SK-N-SH (cell line): Measurements from ENCODE around the gene NR1H2. TPM values are rescaled to one million over a fixed set of nuclear protein-coding genes. Genes with fewer than 3 reads are reported as not detected.

Experiments used
- CTCF ChIA-PET: fragments of 300-600, 350-600 bp; formaldehyde crosslinking; extraction: SDS; loops from one replicate; lab custom pipeline; 2021; lab: Yijun Ruan, JAX
- POLR2A ChIA-PET: fragments of 350-600 bp; sonication (Branson Sonifier 250); formaldehyde crosslinking; extraction: SDS; loops from one replicate; lab custom pipeline; 2020; ENCODE audit warnings: antibody characterized with exemption, inconsistent platforms; lab: Yijun Ruan, JAX
- DNase-seq: peaks from one replicate; pipeline ENCODE4 v3.0.0; 2012
- H2AFZ ChIP-seq: fragments of 200-600 bp; sonication (generic); 2 replicates; pipeline ENCODE4 v1.8.1; 2016; ENCODE audit warnings: antibody characterized with exemption, mild to moderate bottlenecking, low read depth
- H3F3A ChIP-seq: fragments of 200-600 bp; sonication (generic); replicated peaks from 2 replicates; pipeline ENCODE3; 2016; ENCODE audit warnings: antibody characterized with exemption, mild to moderate bottlenecking; ENCODE audit not compliant: insufficient read depth
- H3K27ac ChIP-seq, 2 experiments: fragments of 200-500 bp in 1 of 2; fragments of 200-600 bp in 1 of 2; sonication (Bioruptor generic) in 1 of 2; sonication (generic), shearing (Covaris generic) in 1 of 2; 2 replicates each; pipeline versions ENCODE4 v1.5.1 to v1.6.1; 2014 to 2016; ENCODE audit warnings: low read depth in 2 of 2, inconsistent platforms in 1 of 2, low read length in 1 of 2, mild to moderate bottlenecking in 1 of 2, mixed read lengths in 1 of 2
- H3K27me3 ChIP-seq: fragments of 200-600 bp; sonication (generic), shearing (Covaris generic); 2 replicates; pipeline ENCODE4 v1.6.1; 2016; ENCODE audit warnings: mixed run types; ENCODE audit not compliant: insufficient read depth
- H3K36me3 ChIP-seq, 2 experiments: fragments of 200-500 bp in 1 of 2; fragments of 200-600 bp in 1 of 2; sonication (Bioruptor generic) in 1 of 2; sonication (generic) in 1 of 2; replicated peaks in 1 of 2; 2 replicates each; pipeline versions ENCODE3 to v1.5.1; 2014 to 2016; ENCODE audit warnings: low read length in 1 of 2, mild to moderate bottlenecking in 1 of 2; ENCODE audit not compliant: insufficient read depth in 2 of 2, control insufficient read depth in 1 of 2
- H3K4me1 ChIP-seq, 2 experiments: fragments of 200-500 bp in 1 of 2; fragments of 200-600 bp in 1 of 2; sonication (Bioruptor generic) in 1 of 2; sonication (generic), shearing (Covaris generic) in 1 of 2; 2 replicates each; pipeline versions ENCODE4 v1.5.1 to v1.6.1; 2014 to 2016; ENCODE audit warnings: low read depth in 1 of 2, low read length in 1 of 2, mixed run types in 1 of 2; ENCODE audit not compliant: insufficient read depth in 2 of 2, control insufficient read depth in 1 of 2
- H3K4me2 ChIP-seq: fragments of 200-600 bp; sonication (generic), shearing (Covaris generic); 2 replicates; pipeline ENCODE4 v1.6.1; 2017; ENCODE audit warnings: mixed run types
- H3K4me3 ChIP-seq, 2 experiments: fragments of 200-500 bp in 1 of 2; fragments of 200-600 bp in 1 of 2; sonication (Bioruptor generic) in 1 of 2; sonication (generic), shearing (Covaris generic) in 1 of 2; 2 replicates each; pipeline versions ENCODE4 v1.5.1 to v1.8.1; 2014 to 2016; ENCODE audit warnings: low read depth in 2 of 2, inconsistent platforms in 1 of 2, low read length in 1 of 2, mild to moderate bottlenecking in 1 of 2, mixed read lengths in 1 of 2, moderate library complexity in 1 of 2
- H3K79me2 ChIP-seq: fragments of 200-600 bp; sonication (generic); 2 replicates; pipeline ENCODE4 v1.8.1; 2017; ENCODE audit warnings: mild to moderate bottlenecking; ENCODE audit not compliant: insufficient read depth
- H3K9ac ChIP-seq: fragments of 200-600 bp; sonication (generic); 2 replicates; pipeline ENCODE4 v1.6.1; 2017; ENCODE audit warnings: mixed run types
- H3K9me2 ChIP-seq: fragments of 200-600 bp; sonication (generic); 2 replicates; pipeline ENCODE4 v1.6.1; 2017; ENCODE audit warnings: mixed run types
- H3K9me3 ChIP-seq: fragments of 200-600 bp; sonication (generic); 2 replicates; pipeline ENCODE4 v1.6.1; 2017; ENCODE audit warnings: mixed run types, mild to moderate bottlenecking, moderate library complexity
- H4K20me1 ChIP-seq: fragments of 200-600 bp; sonication (generic); 2 replicates; pipeline ENCODE4 v1.6.1; 2017; ENCODE audit warnings: mild to moderate bottlenecking, mixed run types; ENCODE audit not compliant: insufficient read depth
- CHD2 ChIP-seq: fragments of 150-350 bp; IDR thresholded peaks from 2 replicates; pipeline ENCODE4 v1.6.1; 2018; ENCODE audit warnings: low read length; ENCODE audit not compliant: partially characterized antibody
- EZH2phosphoT487 ChIP-seq: fragments of 200-600 bp; sonication (generic); IDR thresholded peaks from 2 replicates; pipeline ENCODE4 v1.6.1; 2017; ENCODE audit warnings: low read depth, mixed run types, mild to moderate bottlenecking, antibody characterized with exemption, moderate library complexity, borderline replicate concordance
- FOXJ3 ChIP-seq: sonication (generic); formaldehyde crosslinking; IDR thresholded peaks from 2 replicates; pipeline ENCODE4 v1.5.1; 2020; ENCODE audit warnings: mild to moderate bottlenecking, missing genetic modification reagents
- FOXM1 ChIP-seq: IDR thresholded peaks from 2 replicates; pipeline ENCODE4 v1.4.0; 2012; ENCODE audit warnings: low read depth, mild to moderate bottlenecking
- GABPA ChIP-seq: IDR thresholded peaks from 2 replicates; pipeline ENCODE4 v1.4.0; 2012; ENCODE audit warnings: low read depth, mild to moderate bottlenecking
- JUND ChIP-seq: IDR thresholded peaks from 2 replicates; pipeline ENCODE4 v1.4.0; 2012
- MAX ChIP-seq: IDR thresholded peaks from 2 replicates; pipeline ENCODE4 v1.4.0; 2012; ENCODE audit warnings: low read depth
- MEF2A ChIP-seq: IDR thresholded peaks from 2 replicates; pipeline ENCODE4 v1.4.0; 2012; ENCODE audit warnings: low read depth, borderline replicate concordance
- MXI1 ChIP-seq: IDR thresholded peaks from 2 replicates; pipeline ENCODE4 v1.6.1; 2012; ENCODE audit warnings: mild to moderate bottlenecking, low read depth, low read length, improper control_type of control experiment
- NRF1 ChIP-seq: IDR thresholded peaks from 2 replicates; pipeline ENCODE4 v1.6.1; 2012; ENCODE audit warnings: low read depth, mild to moderate bottlenecking, low read length
- REST ChIP-seq: IDR thresholded peaks from 2 replicates; pipeline ENCODE4 v1.6.1; 2012; ENCODE audit warnings: mild to moderate bottlenecking, low read depth, low read length, moderate library complexity
- RFX5 ChIP-seq: IDR thresholded peaks from 2 replicates; pipeline ENCODE4 v1.6.1; 2012; ENCODE audit warnings: mild to moderate bottlenecking, improper control_type of control experiment, low read length
- RXRA ChIP-seq: IDR thresholded peaks from 2 replicates; pipeline ENCODE4 v1.4.0; 2012; ENCODE audit warnings: low read depth, mild to moderate bottlenecking, borderline replicate concordance
- SIN3A ChIP-seq: IDR thresholded peaks from 2 replicates; pipeline ENCODE4 v1.6.1; 2012; ENCODE audit warnings: low read depth, mild to moderate bottlenecking, low read length, moderate library complexity, borderline replicate concordance
- SMC3 ChIP-seq: IDR thresholded peaks from 2 replicates; pipeline ENCODE4 v1.6.1; 2012; ENCODE audit warnings: low read depth, low read length, improper control_type of control experiment
- TAF1 ChIP-seq: IDR thresholded peaks from 2 replicates; pipeline ENCODE4 v1.6.1; 2012; ENCODE audit warnings: low read depth, mild to moderate bottlenecking, low read length, moderate library complexity, borderline replicate concordance
- TEAD4 ChIP-seq: IDR thresholded peaks from 2 replicates; pipeline ENCODE4 v1.4.0; 2012; ENCODE audit warnings: mild to moderate bottlenecking, borderline replicate concordance; ENCODE audit not compliant: insufficient read depth
- USF2 ChIP-seq: fragments of 150-350 bp; IDR thresholded peaks from 2 replicates; pipeline ENCODE4 v1.6.1; 2017; ENCODE audit warnings: antibody characterized with exemption, low read length, low read depth, borderline replicate concordance
- WGBS: methylation state at CpG from one replicate; pipeline ENCODE4 v1.1.6; 2017; ENCODE audit warnings: low lambda C conversion rate; 5-methylcytosine and 5-hydroxymethylcytosine counted together
- polyA plus RNA-seq, 3 experiments: library from polyadenylated mRNA; depleted of rRNA; stranded (reverse); fragments of >200 nt; gene quantifications; 2 replicates each; pipeline ENCODE4 v1.2.3, GENCODE V29; 2012

The NR1H2 gene
- polyA plus RNA-seq, 1 of the 3 experiments (the other 2 are of a cell fraction): 108 TPM

- no peak overlapping the region for H2AFZ ChIP-seq
- WGBS: 96% methylated on average over 34 of the region's 58 CpGs
- no peaks in the 10 kb centered on the region for H3K9me3 ChIP-seq
- no peak overlapping the region for H3K4me3 ChIP-seq
- peaks cover 17 to 60% of the 10 kb centered on the region in 2 experiments for H3K36me3 ChIP-seq
- no peak overlapping the region for H3K4me2 ChIP-seq
- peaks cover 15% of the 10 kb centered on the region for H4K20me1 ChIP-seq
- H3K9ac ChIP-seq: no peak overlapping the region
- H3K27ac ChIP-seq: no peak overlapping the region
- H3K9me2 ChIP-seq: no peaks in the 10 kb centered on the region
- ChIA-PET POLR2A (no interaction called here), CTCF (no interaction called here)
- H3K27me3 ChIP-seq: no peaks in the 10 kb centered on the region
- peaks cover 17% of the 10 kb centered on the region for H3F3A ChIP-seq
- H3K4me1 ChIP-seq: peaks cover 0 to 13% of the 10 kb centered on the region in 2 experiments; a peak in 1 of 4 replicates
- TF ChIP-seq FOXJ3 (CRISPR knock-in tag): no peak
- TF ChIP-seq REST: no peak
- TF ChIP-seq SMC3: no peak
- no peak for TF ChIP-seq MAX
- TF ChIP-seq FOXM1: no peak
- TF ChIP-seq TAF1: no peak
- no peak for TF ChIP-seq MEF2A
- TF ChIP-seq CHD2: no peak
- no peak for TF ChIP-seq NRF1
- TF ChIP-seq EZH2phosphoT487: no peak
- no peak for TF ChIP-seq SIN3A
- TF ChIP-seq JUND: no peak
- no peak for TF ChIP-seq MXI1
- TF ChIP-seq RFX5: no peak
- no peak for TF ChIP-seq TEAD4
- TF ChIP-seq USF2: no peak
- TF ChIP-seq RXRA: no peak
- TF ChIP-seq GABPA: no peak
- peaks cover 31% of the 10 kb centered on the region for H3K79me2 ChIP-seq
- no peak for DNase-seq
Measured at GRCh38 chr19:50381881-50382729, 5.8 kb downstream of the NR1H2 start.
